ENCODE data around the gene CCR5AS.

CCR5AS gene

GRCh38 chr3:46349484-46350261, 57.2 kb downstream of the CCR5AS start:
- Histone ChIP-seq H3K27ac (no peak overlapping the region), H3K27me3 (peaks cover 34% of the 10 kb centered on the region), H3K36me3 (no peaks in the 10 kb centered on the region), H3K4me1 (no peaks in the 10 kb centered on the region), H3K9me3 (no peaks in the 10 kb centered on the region), H3K4me3 (no peak overlapping the region)
- ATAC-seq = no peak
- WGBS, 2 donors (ENCODE audit: low coverage in 1 of 2) = 77 to 86% methylated on average over 2 of the region's 2 CpGs
- TF ChIP-seq EP300 (IDR thresholded peaks at IDR 0.05) (no peak), CTCF (IDR thresholded peaks at IDR 0.05) (no peak), POLR2A (IDR thresholded peaks at IDR 0.05) (no peak), POLR2AphosphoS5 (IDR thresholded peaks at IDR 0.05) (no peak)

GRCh38 chr3:46348823-46349482, 57.9 kb downstream of the CCR5AS start:
- TF ChIP-seq CTCF (IDR thresholded peaks at IDR 0.05) = no peak
- TF ChIP-seq EP300 (IDR thresholded peaks at IDR 0.05) = no peak
- TF ChIP-seq POLR2AphosphoS5 (IDR thresholded peaks at IDR 0.05) = no peak
- TF ChIP-seq POLR2A (IDR thresholded peaks at IDR 0.05) = no peak
- Histone ChIP-seq H3K4me1 (no peaks in the 10 kb centered on the region), H3K9me3 (no peaks in the 10 kb centered on the region), H3K27ac (no peak overlapping the region), H3K36me3 (no peaks in the 10 kb centered on the region), H3K4me3 (no peak overlapping the region), H3K27me3 (peaks cover 30% of the 10 kb centered on the region)
- whole genome bisulfite sequencing, 2 donors (ENCODE audit: low coverage in 1 of 2) = 84 to 88% methylated on average over 3 of the region's 3 CpGs
- no peak for ATAC-seq

DNA sequence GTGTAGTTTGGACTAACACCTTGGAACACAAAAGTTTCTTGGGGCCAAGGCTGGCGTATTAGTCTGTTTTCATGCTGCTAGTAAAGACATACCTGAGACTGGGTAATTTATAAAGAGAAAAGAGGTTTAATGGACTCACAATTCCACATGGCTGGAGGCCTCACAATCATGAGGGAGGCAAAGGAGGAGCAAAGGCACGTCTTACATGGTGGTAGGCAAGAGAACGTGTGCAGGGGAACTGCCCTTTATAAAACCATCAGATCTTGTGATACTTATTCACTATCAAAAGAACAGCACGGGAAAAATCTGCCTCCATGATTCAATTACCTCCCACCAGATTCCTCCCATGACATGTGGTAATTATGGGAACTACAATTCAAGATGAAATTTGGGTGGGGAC, 62.4 kb downstream of the CCR5AS start:
- Histone ChIP-seq H3K4me3 (no peak overlapping the region), H3K9me3 (peaks cover 0 to 9% (median 0%) of the 10 kb centered on the region in 3 donors), H3K27me3 (peaks cover 9% of the 10 kb centered on the region), H3K4me1 (no peaks in the 10 kb centered on the region), H3K36me3 (no peaks in the 10 kb centered on the region), H3K27ac (no peak overlapping the region)
- 78 to 93% methylated on average over 4 of the region's 4 CpGs for WGBS, 2 donors (ENCODE audit: low coverage in 1 of 2)
- TF ChIP-seq CTCF (IDR thresholded peaks at IDR 0.05) (no peak), EP300 (IDR thresholded peaks at IDR 0.05) (no peak), POLR2AphosphoS5 (IDR thresholded peaks at IDR 0.05) (no peak), POLR2A (IDR thresholded peaks at IDR 0.05) (no peak)
- no peak for ATAC-seq

DNA sequence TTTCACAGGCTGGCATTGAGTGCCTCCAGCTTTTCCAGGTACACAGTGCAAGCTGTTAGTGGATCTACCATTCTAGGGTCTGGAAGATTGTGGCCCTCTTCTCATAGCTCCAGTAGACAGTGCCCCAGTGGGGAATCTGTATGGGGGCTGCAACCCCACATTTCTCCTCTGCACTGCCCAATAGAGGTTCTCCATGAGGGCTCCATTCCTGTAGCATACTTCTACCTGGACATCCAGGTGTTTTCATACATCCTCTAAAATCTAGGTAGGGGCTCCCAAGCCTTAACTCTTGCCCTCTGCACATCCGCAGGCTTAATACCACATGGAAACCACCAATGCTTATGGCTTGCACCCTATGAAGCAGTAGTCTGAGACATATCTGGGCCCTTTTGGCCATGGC, 68.0 kb downstream of the CCR5AS start:
- no peak for TF ChIP-seq EP300 (IDR thresholded peaks at IDR 0.05)
- TF ChIP-seq POLR2A (IDR thresholded peaks at IDR 0.05) = no peak
- no peak for TF ChIP-seq CTCF (IDR thresholded peaks at IDR 0.05)
- Histone ChIP-seq H3K9me3 (peaks cover 0 to 21% (median 0%) of the 10 kb centered on the region in 3 donors), H3K4me1 (no peaks in the 10 kb centered on the region), H3K27me3 (no peaks in the 10 kb centered on the region), H3K4me3 (no peak overlapping the region), H3K36me3 (no peaks in the 10 kb centered on the region), H3K27ac (no peak overlapping the region)
- 100% methylated on average over 1 of the region's 1 CpG; no CpG with 5 or more reads in 1 of the 2 donors for WGBS, 2 donors (ENCODE audit: low coverage in 1 of 2)
- no peak for ATAC-seq

DNA sequence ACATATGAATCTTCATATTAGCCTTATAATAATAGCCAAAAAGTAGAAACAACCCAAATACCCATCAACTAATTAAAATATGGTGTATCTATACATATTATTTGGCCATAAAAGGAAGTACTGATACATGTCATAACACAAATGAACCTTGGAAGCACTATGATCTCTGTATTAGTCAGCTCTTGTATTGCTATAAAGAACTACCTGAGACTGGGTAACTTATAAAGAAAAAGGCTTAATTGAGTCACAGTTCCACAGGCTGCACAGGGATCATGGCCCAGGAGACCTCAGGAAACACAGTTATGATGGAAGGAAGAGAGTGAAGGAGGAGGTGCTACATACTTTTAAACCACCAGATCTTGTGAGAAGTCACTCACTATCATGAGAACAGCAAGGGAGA, 69.0 kb downstream of the CCR5AS start:
- ATAC-seq = no peak
- no peaks in the 10 kb centered on the region for H3K36me3 ChIP-seq
- H3K27ac ChIP-seq = no peak overlapping the region
- no peaks in the 10 kb centered on the region for H3K4me1 ChIP-seq
- peaks cover 0 to 21% (median 0%) of the 10 kb centered on the region in 3 donors for H3K9me3 ChIP-seq
- H3K4me3 ChIP-seq = no peak overlapping the region
- H3K27me3 ChIP-seq = no peaks in the 10 kb centered on the region
- TF ChIP-seq CTCF (IDR thresholded peaks at IDR 0.05) = no peak
- no peak for TF ChIP-seq EP300 (IDR thresholded peaks at IDR 0.05)
- TF ChIP-seq POLR2AphosphoS5 (IDR thresholded peaks at IDR 0.05) = no peak
- TF ChIP-seq POLR2A (IDR thresholded peaks at IDR 0.05) = no peak
